HuH-7 (cell line): ENCODE results near the gene KIF1A.
"Not testable (repeated sequence)": the region's sequence is repeated elsewhere in the genome, so short reads cannot be mapped to it uniquely, and the experiment has no call there.

Experiments used
- DNase-seq: peaks from one replicate; pipeline ENCODE4 v3.0.0; 2011; ENCODE audit warnings: low spot score

The KIF1A gene

DNA sequence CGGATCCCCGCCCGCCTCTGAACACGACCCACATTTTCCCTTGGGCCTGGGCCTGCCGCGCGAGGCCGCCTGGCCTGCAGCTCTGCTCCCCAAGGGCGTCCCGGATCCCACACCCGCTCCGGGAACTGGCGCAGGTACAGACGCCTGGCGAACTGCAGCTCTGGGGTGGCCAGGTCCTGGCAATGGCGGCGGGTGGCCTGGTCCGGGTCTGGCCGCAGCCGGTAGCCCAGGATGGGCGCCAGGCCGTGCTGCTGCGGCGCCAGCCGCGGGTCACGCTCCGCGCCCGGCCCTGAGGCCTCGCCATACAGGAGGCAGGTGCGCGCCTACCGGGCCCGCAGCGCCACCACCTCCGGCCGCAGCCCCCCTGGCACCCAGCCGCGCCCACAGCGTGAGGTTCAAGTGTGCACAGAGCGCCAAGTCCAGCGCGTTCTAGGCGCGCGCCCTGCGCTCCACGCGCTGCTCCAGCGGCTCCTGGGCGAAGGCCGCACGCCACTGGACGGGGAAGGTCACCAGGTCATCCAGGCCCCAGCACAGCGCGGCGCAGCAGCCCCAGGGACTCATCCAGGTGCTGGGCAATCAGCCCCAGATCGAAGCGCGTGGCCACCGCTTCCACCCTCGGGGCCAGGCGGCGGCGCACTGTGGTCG, 118.8 kb downstream of the KIF1A start:
- DNase-seq: no peak

DNA sequence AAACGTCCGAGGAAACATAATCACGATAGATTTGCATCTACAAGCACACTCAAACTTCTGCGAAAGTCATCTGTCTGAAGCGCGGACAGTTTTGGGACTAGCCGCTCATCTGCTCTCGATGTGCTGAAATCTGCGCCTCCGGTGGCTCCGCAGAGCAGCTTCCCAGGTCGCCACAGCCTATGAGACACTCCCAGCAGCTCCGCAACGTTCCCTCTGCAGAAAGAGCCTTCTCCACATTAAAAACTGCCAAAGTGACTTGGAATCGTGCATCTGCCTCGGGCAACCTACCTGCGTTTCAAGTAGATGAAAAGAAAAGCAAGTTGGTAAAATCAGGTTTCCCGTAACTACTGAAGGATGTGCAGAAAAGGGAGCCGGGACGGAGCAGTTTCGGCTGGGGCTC, 119.4 kb downstream of the KIF1A start:
- DNase-seq: not testable (repeated sequence)

GRCh38 chr2:240699835-240700234, 120.2 kb downstream of the KIF1A start:
- DNase-seq: not testable (repeated sequence)

DNA sequence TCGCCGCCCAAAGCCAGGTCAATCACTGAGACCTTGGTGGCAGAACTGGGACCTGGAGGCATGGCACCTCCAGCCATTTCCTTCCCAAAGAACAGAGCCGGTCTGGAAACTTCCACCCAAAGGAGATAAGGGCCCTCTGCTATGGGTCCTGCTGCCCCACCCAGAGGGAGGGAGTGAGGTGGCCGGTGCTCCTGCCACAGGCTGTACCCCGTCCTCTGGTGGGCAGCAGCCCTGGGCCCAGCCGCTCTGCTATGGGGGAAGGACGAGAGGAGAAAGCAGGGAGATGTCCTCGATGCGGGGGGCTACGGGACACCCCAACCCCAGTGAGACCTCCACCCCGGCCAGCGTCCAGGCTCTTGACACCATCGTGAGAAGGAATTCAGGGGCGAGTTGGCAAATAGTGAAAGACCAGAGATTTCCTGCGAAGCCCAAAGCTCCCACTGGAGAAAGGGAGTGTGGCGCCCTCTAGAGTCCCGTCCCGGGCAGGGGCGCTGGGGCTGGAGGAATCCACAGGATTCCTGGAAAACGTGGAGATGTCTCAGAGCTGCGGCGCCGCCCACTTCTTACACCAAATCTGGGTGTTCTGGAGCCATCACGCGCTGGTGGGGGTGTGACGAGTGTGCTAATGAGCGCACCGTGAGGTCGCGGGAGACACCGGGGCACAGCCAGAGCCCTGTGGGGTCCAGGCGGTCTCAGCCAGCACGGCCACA, 121.0 kb downstream of the KIF1A start:
- not testable (repeated sequence) for DNase-seq

- DNase-seq: not testable (repeated sequence)
Observed at GRCh38 chr2:240696469-240696868, 123.5 kb downstream of the KIF1A start.

DNA sequence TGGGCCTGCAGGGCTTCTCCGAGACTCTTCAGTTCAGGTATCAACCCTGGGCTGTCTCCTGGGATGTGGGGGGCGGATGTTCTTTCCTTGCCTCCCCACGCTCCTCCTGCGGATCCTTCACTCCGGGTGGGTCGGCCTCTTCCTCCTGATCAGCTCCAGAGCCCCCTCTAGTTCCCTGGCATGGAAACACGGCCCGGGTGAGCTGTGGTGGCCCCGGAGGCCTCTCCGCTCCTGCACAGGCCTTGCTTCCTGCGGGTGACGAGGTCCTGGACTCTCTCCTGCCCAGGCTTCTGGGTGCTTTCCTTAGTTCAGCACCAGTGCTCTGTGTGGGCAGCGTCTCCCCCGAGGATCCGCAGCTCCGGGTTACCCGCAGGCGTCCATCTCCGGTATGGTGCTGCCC, 124.4 kb downstream of the KIF1A start:
- DNase-seq: not testable (repeated sequence)

DNA sequence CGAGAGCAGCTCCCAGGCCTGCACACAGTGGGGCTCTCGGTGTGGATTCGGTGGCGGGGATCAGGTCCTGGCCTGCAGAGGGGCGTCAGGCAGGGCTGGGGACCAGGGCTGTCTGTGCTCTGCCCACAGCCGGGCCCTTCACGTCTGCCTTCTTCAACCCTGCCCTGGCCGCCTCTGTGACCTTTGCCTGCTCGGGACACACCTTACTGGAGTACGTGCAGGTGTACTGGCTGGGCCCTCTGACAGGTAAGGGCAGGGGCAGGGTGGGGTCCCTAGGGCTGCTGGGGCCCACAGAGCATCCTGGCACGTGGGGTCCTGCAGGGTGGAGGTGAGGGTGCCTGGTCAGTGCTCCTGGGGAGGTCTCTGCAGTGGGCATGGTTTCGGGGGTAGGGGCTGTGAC, 125.7 kb downstream of the KIF1A start:
- not testable (repeated sequence) for DNase-seq

GRCh38 chr2:240692583-240693561, 127.1 kb downstream of the KIF1A start:
- DNase-seq: not testable (repeated sequence)

- DNase-seq: not testable (repeated sequence)
Observed at GRCh38 chr2:240691631-240692420, 128.2 kb downstream of the KIF1A start, which contains the start of gene AQP12A. Gene AQP12A, plus strand, starts transcription at chr2:240691866. Its CDS starts 48 bp downstream, at chr2:240691914.

DNA sequence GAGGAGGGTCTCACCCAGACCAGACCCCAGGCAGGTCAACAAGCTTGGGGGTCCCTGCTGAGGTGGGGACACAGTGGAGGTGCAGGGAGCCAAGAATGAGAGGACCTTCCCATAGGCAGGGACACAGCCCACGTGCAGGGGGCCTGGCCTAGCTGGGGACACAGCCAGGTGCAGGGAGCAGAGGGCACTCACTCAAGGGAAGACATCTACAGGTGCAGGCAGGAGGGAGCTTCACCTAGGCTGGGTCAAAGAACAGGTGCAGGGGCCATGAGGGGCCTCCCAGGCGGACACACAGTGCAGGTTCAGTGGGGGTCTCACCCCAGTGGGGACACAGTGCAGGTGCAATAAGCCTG, 129.0 kb downstream of the KIF1A start:
- DNase-seq: not testable (repeated sequence)

- DNase-seq: not testable (repeated sequence)
Observed at GRCh38 chr2:240690421-240691074, 129.5 kb downstream of the KIF1A start.

GRCh38 chr2:240689975-240690374, 130.0 kb downstream of the KIF1A start:
- DNase-seq: no peak

DNA sequence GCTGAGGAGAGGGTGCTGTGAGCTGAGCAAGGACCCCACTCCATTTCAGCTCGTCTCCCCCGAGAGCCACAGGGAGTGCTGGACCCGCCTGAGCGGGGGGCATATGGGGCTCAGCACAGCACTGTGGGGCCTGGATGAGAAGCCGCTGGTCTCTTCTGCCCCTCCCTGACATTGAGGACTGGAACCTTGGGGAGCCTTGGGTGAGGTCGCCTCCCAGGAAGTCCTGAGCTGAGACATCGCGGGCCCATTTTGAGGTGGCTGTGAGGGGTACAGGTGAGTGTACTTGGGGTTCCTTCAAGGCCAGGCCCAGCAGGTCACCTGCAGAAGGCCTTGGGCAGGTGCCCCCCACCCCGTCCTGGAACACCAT, 131.5 kb downstream of the KIF1A start:
- no peak for DNase-seq

GRCh38 chr2:240687741-240688552, 132.1 kb downstream of the KIF1A start:
- DNase-seq: no peak

- DNase-seq: no peak
Observed at GRCh38 chr2:240687045-240687740, 132.8 kb downstream of the KIF1A start.

DNA sequence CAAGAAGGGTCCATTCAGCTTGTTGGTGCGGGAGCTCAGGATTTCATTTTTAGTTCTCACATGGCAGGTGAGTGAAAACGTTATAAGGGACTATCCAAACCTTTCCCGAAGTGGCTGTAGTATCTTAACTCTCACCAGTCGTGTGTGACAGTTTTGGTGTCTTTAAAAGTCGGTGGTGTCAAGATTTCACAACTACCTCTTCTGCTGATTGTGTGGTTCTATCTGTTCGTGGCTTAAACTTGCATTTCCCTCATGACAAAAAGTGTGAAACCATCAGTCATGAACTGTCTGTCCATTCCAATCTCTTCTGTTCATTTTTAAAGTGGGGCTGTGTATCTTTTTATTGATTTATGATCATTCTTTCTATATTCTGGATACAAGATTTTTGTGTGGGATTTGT, 133.6 kb downstream of the KIF1A start:
- DNase-seq: no peak

- DNase-seq: no peak
Observed at GRCh38 chr2:240685771-240686371, 134.1 kb downstream of the KIF1A start.

- DNase-seq: not testable (repeated sequence)
Observed at GRCh38 chr2:240683980-240684728, 135.9 kb downstream of the KIF1A start.
